Smooth muscle cell of the brain vasculature (primary cell): ENCODE results near the gene GNMT.

Experiments
- DNase-seq: peaks from one replicate; pipeline ENCODE4 v3.0.0-alpha.2; 2012; ENCODE audit warnings: low read depth, low spot score

The GNMT gene

DNA sequence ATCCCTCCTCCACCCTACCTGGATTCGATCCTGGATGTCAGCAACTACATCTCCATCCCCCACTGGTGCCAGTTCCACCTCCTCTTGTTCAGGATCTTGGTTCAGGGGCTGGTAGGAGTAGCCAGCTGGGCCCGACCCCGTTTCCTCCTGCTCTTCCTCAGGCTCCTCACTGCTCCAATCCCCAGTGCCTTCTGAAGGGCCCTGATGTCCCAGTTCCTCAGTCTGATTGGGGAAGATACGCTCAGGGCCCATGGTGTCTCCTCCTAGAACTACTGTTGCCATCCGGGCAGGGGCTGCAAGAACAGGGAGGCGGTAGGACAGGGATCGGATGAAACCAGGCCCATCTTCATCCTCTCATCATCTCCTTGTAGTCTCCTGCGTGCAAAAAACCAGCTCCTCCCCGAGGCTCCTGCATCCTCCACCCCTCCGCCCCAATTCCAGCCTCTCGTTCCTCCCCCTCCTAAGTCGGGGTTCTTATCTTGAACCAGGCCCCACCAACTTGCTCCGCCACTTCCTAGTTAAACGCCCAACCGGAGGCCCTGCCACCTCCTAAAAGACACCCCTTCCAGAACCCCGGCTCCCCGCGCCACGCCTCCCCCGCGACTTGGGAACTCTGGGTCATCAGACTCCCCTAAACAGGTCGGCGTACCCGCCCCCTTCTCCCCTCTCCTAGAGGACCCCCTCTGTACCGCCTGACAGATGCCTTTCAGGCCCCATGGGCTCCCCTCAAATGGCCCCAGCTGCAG lies 52.7 kb downstream of the GNMT start:
- DNase-seq = no peak
